DOHH2 (cell line): ENCODE data around the gene TAP2.

Source experiments
- H3F3A ChIP-seq: fragments of 200-600 bp; sonication (generic), shearing (Covaris generic); 2 replicates; pipeline ENCODE4 v1.6.0; 2016; ENCODE audit warnings: antibody characterized with exemption, mild to moderate bottlenecking; ENCODE audit not compliant: control insufficient read depth, insufficient read depth
- H3K27ac ChIP-seq: fragments of 200-600 bp; sonication (generic); 2 replicates; pipeline ENCODE4 v1.5.1; 2014; ENCODE audit warnings: low read depth, mild to moderate bottlenecking, low read length, moderate library complexity
- H3K27me3 ChIP-seq: fragments of 200-600 bp; sonication (generic); 2 replicates; pipeline ENCODE4 v1.6.1; 2014; ENCODE audit warnings: mild to moderate bottlenecking, low read length, mixed read lengths; ENCODE audit not compliant: control insufficient read depth
- H3K36me3 ChIP-seq: fragments of 200-600 bp; sonication (generic); 2 replicates; pipeline ENCODE4 v1.6.1; 2014; ENCODE audit warnings: mild to moderate bottlenecking, low read length, moderate library complexity, mixed read lengths; ENCODE audit not compliant: control insufficient read depth
- H3K4me1 ChIP-seq: fragments of 200-600 bp; sonication (generic); 2 replicates; pipeline ENCODE4 v1.6.1; 2014; ENCODE audit warnings: mild to moderate bottlenecking, low read length, mixed read lengths; ENCODE audit not compliant: control insufficient read depth
- H3K4me2 ChIP-seq: fragments of 200-600 bp; sonication (generic); 2 replicates; pipeline ENCODE4 v1.6.0; 2014; ENCODE audit warnings: mild to moderate bottlenecking, low read length, moderate library complexity
- H3K4me3 ChIP-seq: fragments of 200-600 bp; sonication (generic); 2 replicates; pipeline ENCODE4 v1.5.1; 2014; ENCODE audit warnings: mild to moderate bottlenecking, low read length, mixed read lengths
- H3K79me2 ChIP-seq: fragments of 200-600 bp; sonication (generic); 2 replicates; pipeline ENCODE4 v1.6.1; 2014; ENCODE audit warnings: mild to moderate bottlenecking, low read length, mixed read lengths; ENCODE audit not compliant: control insufficient read depth
- H3K9me2 ChIP-seq: fragments of 200-600 bp; sonication (generic); replicated peaks from 2 replicates; pipeline ENCODE4 v1.6.1; 2014; ENCODE audit warnings: mild to moderate bottlenecking, low read length, mixed read lengths; ENCODE audit not compliant: control insufficient read depth
- H3K9me3 ChIP-seq: fragments of 200-600 bp; sonication (generic); 2 replicates; pipeline ENCODE4 v1.6.1; 2014; ENCODE audit warnings: antibody characterized with exemption, low read length, mixed read lengths; ENCODE audit not compliant: control insufficient read depth, insufficient read depth
- H4K20me1 ChIP-seq: fragments of 200-600 bp; sonication (generic); 2 replicates; pipeline ENCODE4 v1.6.0; 2014; ENCODE audit warnings: low read depth, mild to moderate bottlenecking, antibody characterized with exemption, low read length, moderate library complexity; ENCODE audit not compliant: control insufficient read depth, insufficient read depth
- EZH2phosphoT487 ChIP-seq: fragments of 200-600 bp; sonication (generic); IDR thresholded peaks from 2 replicates; pipeline ENCODE4 v1.6.1; 2017; ENCODE audit warnings: borderline replicate concordance, mild to moderate bottlenecking, antibody characterized with exemption, low read length, moderate library complexity, mixed read lengths
- TF ChIP-seq, protein P1 (sequence below): fragments of 200-600 bp; sonication (generic); IDR thresholded peaks from one replicate; pipeline ENCODE4 v1.5.1; 2014; ENCODE audit warnings: antibody characterized with exemption, mild to moderate bottlenecking, low read depth, low read length; ENCODE audit not compliant: poor library complexity, severe bottlenecking

TAP2 gene

DNA sequence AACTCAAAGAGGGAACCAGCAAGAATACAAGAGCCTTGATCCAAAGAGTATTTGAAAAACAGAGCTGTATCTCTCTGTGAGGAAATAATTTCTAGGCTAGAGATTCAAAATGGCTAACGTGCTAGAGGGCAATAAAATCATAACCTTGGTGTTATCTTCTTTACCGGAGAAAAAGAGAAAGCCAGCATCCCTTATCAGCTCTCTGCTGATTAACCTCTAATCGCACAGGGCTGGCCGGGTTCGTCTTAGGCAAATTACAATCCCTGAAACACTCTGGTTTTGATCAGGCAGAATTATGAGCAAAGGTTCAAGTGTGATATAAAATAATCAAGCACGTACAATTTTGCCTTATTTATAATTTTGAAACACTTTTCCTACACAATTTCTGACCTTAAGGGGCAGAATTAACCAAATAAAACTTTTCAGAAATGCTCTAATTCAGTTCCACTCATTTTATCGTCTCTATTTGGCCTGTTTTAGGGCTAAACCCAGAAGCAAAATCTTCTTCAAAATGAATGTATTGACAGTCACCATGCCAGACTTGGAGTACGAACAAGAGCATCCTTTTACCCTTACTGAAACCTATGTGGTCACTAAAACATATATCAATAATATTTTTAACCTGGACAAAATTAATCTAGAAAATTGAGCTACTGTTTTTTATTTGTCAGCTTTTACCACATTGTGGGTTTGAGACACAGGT, 29.2 kb upstream of the TAP2 start:
- no peaks in the 10 kb centered on the region for H3K9me2 ChIP-seq
- no peaks in the 10 kb centered on the region for H3K79me2 ChIP-seq
- peak overlapping the region; percentile 39 for H3K4me3 ChIP-seq
- peak overlapping the region; percentile 63 for H3K4me2 ChIP-seq
- peak overlapping the region; percentile 52 for H3K27ac ChIP-seq
- peaks cover 30% of the 10 kb centered on the region for H3K4me1 ChIP-seq
- H4K20me1 ChIP-seq: no peaks in the 10 kb centered on the region
- no peak for TF ChIP-seq EZH2phosphoT487
- TF ChIP-seq, protein P1, sequence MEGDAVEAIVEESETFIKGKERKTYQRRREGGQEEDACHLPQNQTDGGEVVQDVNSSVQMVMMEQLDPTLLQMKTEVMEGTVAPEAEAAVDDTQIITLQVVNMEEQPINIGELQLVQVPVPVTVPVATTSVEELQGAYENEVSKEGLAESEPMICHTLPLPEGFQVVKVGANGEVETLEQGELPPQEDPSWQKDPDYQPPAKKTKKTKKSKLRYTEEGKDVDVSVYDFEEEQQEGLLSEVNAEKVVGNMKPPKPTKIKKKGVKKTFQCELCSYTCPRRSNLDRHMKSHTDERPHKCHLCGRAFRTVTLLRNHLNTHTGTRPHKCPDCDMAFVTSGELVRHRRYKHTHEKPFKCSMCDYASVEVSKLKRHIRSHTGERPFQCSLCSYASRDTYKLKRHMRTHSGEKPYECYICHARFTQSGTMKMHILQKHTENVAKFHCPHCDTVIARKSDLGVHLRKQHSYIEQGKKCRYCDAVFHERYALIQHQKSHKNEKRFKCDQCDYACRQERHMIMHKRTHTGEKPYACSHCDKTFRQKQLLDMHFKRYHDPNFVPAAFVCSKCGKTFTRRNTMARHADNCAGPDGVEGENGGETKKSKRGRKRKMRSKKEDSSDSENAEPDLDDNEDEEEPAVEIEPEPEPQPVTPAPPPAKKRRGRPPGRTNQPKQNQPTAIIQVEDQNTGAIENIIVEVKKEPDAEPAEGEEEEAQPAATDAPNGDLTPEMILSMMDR: no peak
- H3F3A ChIP-seq: peaks cover 3% of the 10 kb centered on the region; the same call in 1 of the 2 replicates
- no peaks in the 10 kb centered on the region for H3K27me3 ChIP-seq
- no peaks in the 10 kb centered on the region for H3K9me3 ChIP-seq
- no peaks in the 10 kb centered on the region for H3K36me3 ChIP-seq

DNA sequence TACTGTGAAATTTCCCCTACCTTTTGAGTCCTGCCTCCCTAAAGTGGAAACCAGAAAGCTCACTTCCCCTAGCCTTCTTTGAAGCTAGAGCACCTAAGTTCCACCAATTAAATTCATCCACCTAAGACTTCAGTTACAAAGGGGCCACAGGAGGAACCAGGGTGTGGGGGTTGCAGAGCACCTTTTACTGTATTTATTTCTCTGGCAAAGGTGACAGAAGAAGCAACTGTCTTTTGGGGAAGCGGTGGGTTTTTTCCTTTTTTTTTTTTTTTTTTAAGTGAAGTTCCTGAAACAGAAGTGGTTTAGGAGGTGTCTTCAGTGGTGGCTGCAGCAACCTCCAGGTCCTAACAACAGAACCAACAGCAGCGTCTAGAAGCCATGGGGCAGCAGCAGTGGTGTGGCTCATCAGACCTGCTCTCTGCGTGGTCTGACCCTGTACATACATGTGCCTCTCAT, 28.5 kb upstream of the TAP2 start:
- peak overlapping the region; percentile 39 for H3K4me3 ChIP-seq
- H3K4me2 ChIP-seq: peak overlapping the region; percentile 63
- H3K79me2 ChIP-seq: no peaks in the 10 kb centered on the region
- no peaks in the 10 kb centered on the region for H3K27me3 ChIP-seq
- peaks cover 30% of the 10 kb centered on the region for H3K4me1 ChIP-seq
- TF ChIP-seq, protein P1: no peak
- no peak for TF ChIP-seq EZH2phosphoT487
- H3K9me3 ChIP-seq: no peaks in the 10 kb centered on the region
- H3K27ac ChIP-seq: peak overlapping the region; percentile 52
- peaks cover 3% of the 10 kb centered on the region; the same call in 1 of the 2 replicates for H3F3A ChIP-seq
- no peaks in the 10 kb centered on the region for H4K20me1 ChIP-seq
- no peaks in the 10 kb centered on the region for H3K9me2 ChIP-seq
- no peaks in the 10 kb centered on the region for H3K36me3 ChIP-seq

DNA sequence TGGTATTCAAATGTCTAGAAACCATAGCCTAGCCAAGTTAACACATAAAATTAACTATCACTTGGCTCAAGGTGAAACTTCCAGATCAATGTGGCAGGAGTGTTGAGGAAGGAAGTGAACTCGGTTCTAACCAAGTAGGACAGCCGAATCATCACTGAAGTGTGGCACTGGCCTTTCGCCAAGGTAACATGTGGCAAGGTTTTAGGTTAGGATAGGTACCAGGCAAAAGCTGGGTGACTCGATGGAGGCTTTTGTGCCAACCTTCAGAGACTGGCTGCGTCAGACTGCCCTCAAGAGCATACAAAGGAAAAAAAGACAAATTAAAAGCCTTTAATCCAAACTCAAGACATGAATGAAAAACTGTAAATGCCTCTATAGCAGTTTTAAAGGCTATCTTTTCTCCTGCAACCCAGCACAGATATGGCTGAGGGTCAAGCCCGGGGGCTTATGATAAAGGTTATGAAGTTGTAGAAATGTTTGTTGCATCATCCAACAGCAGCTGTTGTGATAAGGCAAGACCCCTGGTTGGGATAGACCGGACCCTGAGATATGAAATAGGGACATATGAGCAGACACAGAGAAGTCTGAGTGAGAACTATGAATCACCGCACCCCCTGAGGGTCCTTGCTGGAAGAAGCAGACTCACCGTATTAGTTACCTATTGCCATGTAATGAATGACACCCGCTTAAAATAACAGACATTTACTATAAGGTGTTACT, 27.3 kb upstream of the TAP2 start:
- no peaks in the 10 kb centered on the region for H3K27me3 ChIP-seq
- H3K79me2 ChIP-seq: no peaks in the 10 kb centered on the region
- no peak overlapping the region for H3K4me2 ChIP-seq
- H3K4me3 ChIP-seq: no peak overlapping the region
- TF ChIP-seq, protein P1: no peak
- no peak for TF ChIP-seq EZH2phosphoT487
- H3K36me3 ChIP-seq: no peaks in the 10 kb centered on the region
- peaks cover 35% of the 10 kb centered on the region for H3K4me1 ChIP-seq
- no peaks in the 10 kb centered on the region for H4K20me1 ChIP-seq
- no peaks in the 10 kb centered on the region for H3K9me2 ChIP-seq
- H3K27ac ChIP-seq: no peak overlapping the region
- H3K9me3 ChIP-seq: no peaks in the 10 kb centered on the region
- H3F3A ChIP-seq: peaks cover 3% of the 10 kb centered on the region; the same call in 1 of the 2 replicates
